GM19467 (cell line): ENCODE data around the gene CLEC18C.
"Not testable (repeated sequence)": the region's sequence is repeated elsewhere in the genome, so short reads cannot be mapped to it uniquely, and the experiment has no call there.

ENCODE experiments used
- ATAC-seq: cut with Tn5 transposase; IDR thresholded peaks from one replicate; pipeline ENCODE4 v1.9.1; 2021; ENCODE audit warnings: mild to moderate bottlenecking, moderate library complexity; ENCODE audit not compliant: unreplicated experiment

CLEC18C gene

DNA sequence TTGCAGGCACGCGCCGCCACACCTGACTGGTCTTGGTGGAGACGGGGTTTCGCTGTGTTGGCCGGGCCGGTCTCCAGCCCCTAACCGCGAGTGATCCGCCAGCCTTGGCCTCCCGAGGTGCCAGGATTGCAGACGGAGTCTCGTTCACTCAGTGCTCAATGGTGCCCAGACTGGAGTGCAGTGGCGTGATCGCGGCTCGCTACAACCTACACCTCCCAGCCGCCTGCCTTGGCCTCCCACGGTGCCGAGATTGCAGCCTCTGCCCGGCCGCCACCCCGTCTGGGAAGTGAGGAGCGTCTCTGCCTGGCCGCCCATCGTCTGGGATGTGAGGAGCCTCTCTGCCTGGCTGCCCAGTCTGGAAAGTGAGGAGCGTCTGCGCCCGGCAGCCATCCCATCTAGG, 30.4 kb downstream of the CLEC18C start:
- not testable (repeated sequence) for ATAC-seq

DNA sequence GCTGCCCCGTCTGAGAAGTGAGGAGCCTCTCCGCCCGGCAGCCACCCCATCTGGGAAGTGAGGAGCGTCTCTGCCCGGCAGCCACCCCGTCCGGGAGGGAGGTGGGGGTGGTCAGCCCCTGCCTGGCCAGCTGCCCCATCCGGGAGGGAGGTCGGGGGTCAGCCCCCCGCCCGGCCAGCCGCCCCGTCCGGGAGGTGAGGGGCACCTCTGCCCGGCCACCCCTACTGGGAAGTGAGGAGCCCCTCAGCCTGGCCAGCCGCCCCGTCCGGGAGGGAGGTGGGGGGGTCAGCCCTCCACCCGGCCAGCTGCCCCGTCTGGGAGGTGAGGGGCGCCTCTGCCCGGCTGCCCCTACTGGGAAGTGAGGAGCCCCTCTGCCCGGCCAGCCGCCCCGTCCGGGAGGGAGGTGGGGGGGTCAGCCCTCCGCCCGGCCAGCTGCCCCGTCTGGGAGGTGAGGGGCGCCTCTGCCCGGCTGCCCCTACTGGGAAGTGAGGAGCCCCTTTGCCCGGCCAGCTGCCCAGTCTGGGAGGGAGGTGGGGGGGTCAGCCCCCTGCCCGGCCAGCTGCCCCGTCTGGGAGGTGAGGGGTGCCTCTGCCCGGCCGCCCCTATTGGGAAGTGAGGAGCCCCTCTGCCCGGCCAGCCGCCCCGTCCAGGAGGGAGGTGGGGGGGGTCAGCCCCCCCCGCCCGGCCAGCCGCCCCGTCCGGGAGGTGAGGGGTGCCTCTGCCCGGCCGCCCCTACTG, 31.2 kb downstream of the CLEC18C start:
- ATAC-seq = not testable (repeated sequence)

DNA sequence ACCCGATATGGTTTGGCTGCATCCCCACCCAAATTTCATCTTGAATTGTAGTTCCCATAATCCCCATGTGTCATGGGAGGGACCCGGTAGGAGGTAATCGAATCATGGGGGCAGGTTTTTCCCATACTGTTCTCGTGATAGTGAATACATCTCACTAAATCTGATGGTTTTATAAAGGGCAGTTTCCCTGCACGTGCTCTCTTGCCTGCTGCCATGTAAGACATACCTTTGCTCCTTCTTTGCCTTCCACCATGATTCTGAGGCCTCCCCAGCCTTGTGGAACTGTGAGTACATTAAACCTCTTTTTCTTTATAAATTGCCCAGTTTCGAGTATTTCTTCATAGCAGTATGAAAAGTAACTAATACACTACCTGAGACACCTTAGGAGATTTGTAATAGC, 32.8 kb downstream of the CLEC18C start:
- ATAC-seq = not testable (repeated sequence)

DNA sequence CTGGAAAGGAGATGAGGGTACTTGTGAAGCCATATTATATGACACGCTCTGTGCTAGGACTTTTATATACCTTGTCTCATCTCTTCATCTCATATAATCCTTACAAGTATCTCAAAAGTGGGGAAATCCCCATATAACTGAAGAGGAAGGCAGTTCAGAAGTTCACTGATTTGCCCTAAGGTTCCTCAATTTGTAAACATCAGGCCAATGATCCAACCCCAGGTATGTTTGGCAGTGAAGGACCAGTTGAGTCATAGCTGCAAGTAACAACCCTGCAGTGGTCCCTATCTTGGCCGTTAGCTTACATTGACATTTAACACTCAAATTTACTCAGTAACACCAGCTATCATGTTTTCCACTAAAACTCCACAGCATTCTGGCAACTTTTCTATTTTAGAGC, 45.0 kb downstream of the CLEC18C start:
- ATAC-seq = not testable (repeated sequence)

DNA sequence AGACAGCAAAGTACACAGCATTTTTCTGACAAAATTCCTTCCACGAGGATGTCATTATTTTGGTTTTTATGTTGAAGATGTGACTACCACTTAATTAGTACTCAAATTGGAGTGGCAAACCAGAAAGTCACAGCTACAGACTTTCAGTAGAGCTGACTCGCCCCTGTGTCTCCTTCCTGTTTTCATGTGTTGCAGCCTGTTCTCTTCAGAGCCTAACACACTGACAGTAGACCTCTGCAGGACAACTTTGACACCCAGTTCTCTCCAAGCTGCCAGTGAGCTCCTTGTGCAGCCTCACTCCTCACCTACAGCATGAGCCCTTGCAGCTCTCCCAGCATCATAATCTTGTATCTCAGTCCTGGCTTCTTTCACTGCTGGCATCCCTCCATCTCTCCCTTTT, 49.0 kb downstream of the CLEC18C start:
- ATAC-seq = not testable (repeated sequence)

DNA sequence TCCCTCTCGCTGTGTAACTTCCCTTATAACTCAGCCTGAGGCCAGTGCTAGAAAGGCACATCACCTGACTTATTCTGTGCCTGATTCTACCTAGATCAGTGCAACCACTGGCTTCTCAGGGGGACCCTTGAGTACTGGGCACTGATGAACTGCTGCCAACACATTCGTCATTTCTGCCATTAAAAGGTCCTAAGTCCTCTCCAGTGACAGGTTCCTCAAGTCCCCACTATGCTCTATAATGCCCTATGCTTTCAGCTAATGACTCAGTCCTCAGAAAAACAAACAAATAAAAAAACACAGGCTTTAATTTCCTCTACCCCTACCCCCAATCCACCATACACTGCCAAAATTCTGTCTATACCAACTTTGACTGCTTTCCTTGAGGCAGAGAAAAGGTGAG, 49.6 kb downstream of the CLEC18C start:
- ATAC-seq = not testable (repeated sequence)

DNA sequence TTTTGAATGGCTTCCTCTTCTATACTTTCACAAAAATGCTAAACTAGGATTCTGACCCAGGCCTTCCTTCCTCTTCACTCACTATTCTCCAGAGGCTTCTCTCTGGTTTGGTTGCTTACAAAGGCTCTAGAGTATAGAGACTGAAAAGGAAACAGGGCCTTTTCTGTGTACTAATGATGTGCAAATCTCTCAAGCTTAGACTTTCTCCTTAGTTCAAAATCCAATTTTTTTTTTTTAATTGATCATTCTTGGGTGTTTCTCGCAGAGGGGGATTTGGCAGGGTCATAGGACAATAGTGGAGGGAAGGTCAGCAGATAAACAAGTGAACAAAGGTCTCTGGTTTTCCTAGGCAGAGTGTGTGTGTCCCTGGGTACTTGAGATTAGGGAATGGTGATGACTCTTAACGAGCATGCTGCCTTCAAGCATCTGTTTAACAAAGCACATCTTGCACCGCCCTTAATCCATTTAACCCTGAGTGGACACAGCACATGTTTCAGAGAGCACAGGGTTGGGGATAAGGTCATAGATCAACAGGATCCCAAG, 50.5 kb downstream of the CLEC18C start:
- not testable (repeated sequence) for ATAC-seq

DNA sequence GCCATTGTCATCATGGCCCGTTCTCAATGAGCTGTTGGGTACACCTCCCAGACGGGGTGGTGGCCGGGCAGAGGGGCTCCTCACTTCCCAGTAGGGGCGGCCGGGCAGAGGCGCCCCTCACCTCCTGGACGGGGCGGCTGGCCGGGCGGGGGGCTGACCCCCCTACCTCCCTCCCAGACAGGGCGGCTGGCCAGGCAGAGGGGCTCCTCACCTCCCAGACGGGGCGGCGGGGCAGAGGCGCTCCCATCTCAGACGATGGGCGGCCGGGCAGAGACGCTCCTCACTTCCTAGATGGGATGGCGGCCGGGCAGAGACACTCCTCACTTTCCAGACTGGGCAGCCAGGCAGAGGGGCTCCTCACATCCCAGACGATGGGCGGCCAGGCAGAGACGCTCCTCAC, 51.1 kb downstream of the CLEC18C start:
- not testable (repeated sequence) for ATAC-seq

DNA sequence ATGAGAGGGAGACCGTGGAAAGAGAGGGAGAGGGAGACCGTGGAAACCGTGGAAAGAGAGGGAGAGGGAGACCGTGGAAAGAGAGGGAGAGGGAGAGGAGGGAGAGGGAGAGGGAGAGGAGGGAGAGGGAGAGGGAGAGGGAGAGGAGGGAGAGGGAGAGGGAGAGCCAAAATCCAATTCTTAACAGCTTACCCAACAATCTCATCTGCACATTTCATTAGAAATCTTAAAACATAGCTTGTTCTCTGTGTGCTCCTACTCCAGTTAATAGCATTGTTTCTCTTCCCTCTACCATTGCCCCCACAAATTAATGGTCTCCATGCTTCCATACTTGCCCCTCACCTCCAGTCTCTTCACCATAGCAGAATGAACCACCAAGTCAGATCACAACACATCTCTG, 51.8 kb downstream of the CLEC18C start:
- ATAC-seq = not testable (repeated sequence)

DNA sequence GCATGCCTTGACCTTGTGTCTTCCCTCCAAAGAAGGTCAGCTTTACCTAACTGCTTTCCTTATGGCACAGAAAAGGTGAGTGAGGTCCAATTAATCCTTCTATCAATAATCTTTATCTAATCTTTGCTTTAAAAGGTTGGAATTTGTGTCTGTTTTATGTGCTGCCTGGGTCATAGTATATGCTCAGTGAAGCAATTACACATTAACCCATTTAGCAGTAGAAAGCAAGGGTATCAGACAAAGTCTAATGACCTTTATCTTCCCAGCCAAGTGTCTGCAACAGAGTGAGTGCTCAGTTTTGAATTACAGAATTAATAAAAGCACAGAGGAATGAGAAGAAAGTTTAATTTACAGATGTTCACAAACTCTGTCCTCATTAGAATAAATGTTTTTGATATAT, 52.4 kb downstream of the CLEC18C start:
- not testable (repeated sequence) for ATAC-seq

DNA sequence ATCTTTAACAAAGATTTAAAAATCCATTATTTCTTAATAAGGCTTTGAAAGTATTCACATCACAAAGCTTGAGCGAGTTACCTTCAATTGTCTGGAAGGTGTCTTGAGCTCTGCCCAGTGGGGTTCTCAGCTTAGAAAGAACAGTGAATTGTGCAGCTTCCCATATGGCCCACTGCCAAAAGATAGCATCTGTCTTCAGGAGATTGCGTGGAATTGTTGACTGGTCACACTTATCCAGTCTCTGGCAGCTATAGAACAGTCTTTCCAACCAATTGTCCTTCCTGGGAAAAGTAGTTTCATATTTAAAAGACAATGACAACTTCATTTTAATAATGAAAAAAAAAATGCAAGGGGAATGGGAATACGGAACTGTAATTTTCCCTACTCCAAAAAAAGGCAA, 58.2 kb downstream of the CLEC18C start:
- ATAC-seq = not testable (repeated sequence)
